BLaER1 treated with 17β-estradiol and CSF1 and Interleukin-3, amounts not matched to agents 10 nM and 100 nM (cell line): ENCODE results near the gene ECD.

Experiments used
- H3K27ac ChIP-seq, 11 experiments: shearing (Covaris generic); formaldehyde crosslinking; 2 replicates each; pipeline ENCODE4 v1.8.1; 2022
- H3K27me3 ChIP-seq, 11 experiments: shearing (Covaris generic); formaldehyde crosslinking; 2 replicates each; pipeline ENCODE4 v1.8.1; 2022
- H3K36me3 ChIP-seq, 11 experiments: shearing (Covaris generic); formaldehyde crosslinking; 2 replicates each; pipeline ENCODE4 v1.8.1; 2022
- H3K4me1 ChIP-seq, 10 experiments: shearing (Covaris generic); formaldehyde crosslinking; 2 replicates each; pipeline ENCODE4 v1.8.1; 2022
- H3K4me2 ChIP-seq, 11 experiments: shearing (Covaris generic); formaldehyde crosslinking; 2 replicates each; pipeline ENCODE4 v1.8.1; 2022
- H3K4me3 ChIP-seq, 10 experiments: shearing (Covaris generic); formaldehyde crosslinking; 2 replicates each; pipeline ENCODE4 v1.8.1; 2022
- H3K9ac ChIP-seq, 11 experiments: shearing (Covaris generic); formaldehyde crosslinking; 2 replicates each; pipeline ENCODE4 v1.8.1; 2022
- H3K9me3 ChIP-seq, 11 experiments: shearing (Covaris generic); formaldehyde crosslinking; replicated peaks in 1 of 11; 2 replicates each; pipeline ENCODE4 v1.8.1; 2022
- H4K20me1 ChIP-seq, 11 experiments: shearing (Covaris generic); formaldehyde crosslinking; 2 replicates each; pipeline ENCODE4 v1.8.1; 2022
- Cebpa-rat ChIP-seq, 11 experiments: shearing (Covaris generic); IDR thresholded peaks; 2 replicates each; pipeline ENCODE4 v1.8.1; 2022

The ECD gene

DNA sequence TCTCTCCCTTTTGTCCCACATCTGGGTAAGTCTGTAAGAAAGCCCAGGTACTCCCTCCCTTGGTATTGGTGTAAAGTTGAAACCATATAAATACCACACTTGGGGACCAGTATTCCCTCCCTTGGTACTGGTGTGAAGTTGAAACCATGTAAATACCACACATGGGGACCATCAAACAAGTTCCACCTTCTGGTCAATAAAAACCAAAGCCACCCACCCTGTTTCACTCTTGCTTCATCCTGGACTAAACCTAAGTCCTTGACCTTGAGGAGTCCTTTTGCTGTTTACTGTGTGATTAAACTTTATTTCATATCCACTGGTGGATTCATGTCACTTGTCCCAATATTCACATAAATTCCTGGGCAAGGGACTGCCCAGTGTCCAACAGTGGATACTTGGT, 79.5 kb downstream of the ECD start:
- Histone ChIP-seq H3K27me3 (no peaks in the 10 kb centered on the region), H4K20me1 (peaks cover 0 to 100% (median 20%) of the 10 kb centered on the region in 11 experiments; a peak in 13 of 22 replicates), H3K9ac (no peak overlapping the region), H3K4me1 (peaks cover 0 to 87% (median 7%) of the 10 kb centered on the region in 10 experiments; a peak in 14 of 20 replicates), H3K9me3 (no peaks in the 10 kb centered on the region), H3K4me3 (no peak overlapping the region), H3K36me3 (peaks cover 8 to 66% (median 27%) of the 10 kb centered on the region in 11 experiments; a peak in 18 of 22 replicates), H3K27ac (no peak overlapping the region), H3K4me2 (no peak overlapping the region)
- no peak for TF ChIP-seq Cebpa-rat (IDR thresholded peaks at IDR 0.05)

DNA sequence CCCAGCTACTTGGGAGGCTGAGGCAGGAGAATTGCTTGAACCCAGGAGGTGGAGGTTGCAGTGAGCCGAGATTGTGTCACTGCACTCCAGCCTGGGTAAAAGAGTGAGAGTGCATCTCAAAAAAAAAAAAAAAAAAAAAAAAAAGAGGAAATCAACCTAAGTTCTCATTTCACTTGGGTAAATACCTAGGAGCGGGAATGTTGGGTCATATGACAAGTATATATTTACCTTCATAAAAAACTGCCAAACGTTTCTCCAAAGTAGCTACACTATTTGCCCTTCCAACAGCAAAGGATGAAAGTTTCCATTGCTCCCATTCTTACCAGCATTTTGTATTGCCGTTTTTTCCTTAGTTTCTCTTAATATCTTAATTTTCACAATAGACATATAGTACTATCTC, 81.0 kb downstream of the ECD start:
- peaks cover 0 to 100% (median 11%) of the 10 kb centered on the region in 11 experiments; a peak in 13 of 22 replicates for H4K20me1 ChIP-seq
- peak overlapping the region in 1 of 11 experiments; percentile 16; a peak in 1 of 22 replicates for H3K4me2 ChIP-seq
- H3K9me3 ChIP-seq: no peaks in the 10 kb centered on the region
- no peak for TF ChIP-seq Cebpa-rat (IDR thresholded peaks at IDR 0.05)
- peaks cover 0 to 73% (median 0%) of the 10 kb centered on the region in 10 experiments; a peak in 8 of 20 replicates for H3K4me1 ChIP-seq
- no peak overlapping the region for H3K9ac ChIP-seq
- H3K27ac ChIP-seq: no peak overlapping the region
- no peaks in the 10 kb centered on the region for H3K27me3 ChIP-seq
- peaks cover 8 to 59% (median 24%) of the 10 kb centered on the region in 11 experiments; a peak in 19 of 22 replicates for H3K36me3 ChIP-seq
- no peak overlapping the region for H3K4me3 ChIP-seq

DNA sequence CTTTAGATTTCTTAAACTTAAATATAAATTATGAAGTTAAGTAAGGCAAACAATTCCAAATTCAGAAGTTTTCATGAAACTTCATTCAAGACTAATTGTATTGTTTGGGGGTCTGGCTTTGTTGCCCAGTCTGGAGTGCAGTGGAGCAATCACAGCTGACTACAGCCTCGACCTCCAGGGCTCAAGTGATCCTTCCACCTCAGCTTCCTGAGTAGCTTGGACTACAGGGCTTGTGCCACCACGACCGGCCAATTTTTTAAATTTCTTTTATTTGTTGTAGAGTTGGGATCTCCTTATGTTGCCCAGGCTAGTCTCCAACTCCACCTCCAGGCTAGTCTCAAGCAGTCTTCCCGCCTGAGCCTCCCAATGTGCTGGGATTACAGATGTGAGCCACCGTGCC, 83.6 kb downstream of the ECD start:
- no peak for TF ChIP-seq Cebpa-rat (IDR thresholded peaks at IDR 0.05)
- H3K4me2 ChIP-seq: no peak overlapping the region

More for the DNA sequence above, 83.6 kb downstream of the ECD start:
- Histone ChIP-seq H4K20me1 (peaks cover 0 to 99% (median 9%) of the 10 kb centered on the region in 11 experiments; a peak in 11 of 22 replicates), H3K9me3 (no peaks in the 10 kb centered on the region), H3K36me3 (peaks cover 8 to 49% (median 27%) of the 10 kb centered on the region in 11 experiments; a peak in 21 of 22 replicates), H3K9ac (no peak overlapping the region), H3K27me3 (no peaks in the 10 kb centered on the region), H3K4me1 (peaks cover 0 to 51% (median 0%) of the 10 kb centered on the region in 10 experiments; a peak in 6 of 20 replicates), H3K4me3 (no peak overlapping the region), H3K27ac (no peak overlapping the region)
